ENCODE data around the gene REEP1.

Gene REEP1

DNA sequence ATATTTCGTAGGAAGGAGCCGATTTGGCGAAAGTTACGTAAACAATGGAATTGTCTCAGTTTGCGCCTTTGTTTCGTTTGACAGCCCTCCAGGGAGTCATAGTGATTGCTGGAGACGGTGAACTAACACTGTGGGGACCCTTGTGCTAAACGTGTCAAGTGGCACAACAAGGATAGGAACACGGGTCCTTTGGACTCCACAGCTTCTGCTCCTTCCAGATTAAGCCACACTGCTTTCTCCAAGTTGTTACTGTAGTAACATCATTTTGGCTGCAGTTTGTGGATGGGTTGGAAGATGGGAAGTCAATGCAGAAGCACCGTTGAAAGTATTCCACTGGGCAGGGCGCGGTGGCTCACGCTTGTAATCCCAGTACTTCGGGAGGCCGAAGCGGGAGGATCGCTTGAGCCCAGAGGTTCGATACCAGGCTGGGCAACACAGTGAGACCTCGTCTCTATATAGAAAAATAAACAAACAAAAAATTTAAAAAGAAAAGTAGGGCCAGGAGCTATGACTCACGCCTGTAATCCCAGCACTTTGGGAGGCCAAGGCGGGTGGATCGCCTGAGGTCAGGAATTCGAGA, 141.5 kb downstream of the REEP1 start:
- no peak for DNase-seq (ENCODE audit: low spot score)
- TF ChIP-seq, protein P1, sequence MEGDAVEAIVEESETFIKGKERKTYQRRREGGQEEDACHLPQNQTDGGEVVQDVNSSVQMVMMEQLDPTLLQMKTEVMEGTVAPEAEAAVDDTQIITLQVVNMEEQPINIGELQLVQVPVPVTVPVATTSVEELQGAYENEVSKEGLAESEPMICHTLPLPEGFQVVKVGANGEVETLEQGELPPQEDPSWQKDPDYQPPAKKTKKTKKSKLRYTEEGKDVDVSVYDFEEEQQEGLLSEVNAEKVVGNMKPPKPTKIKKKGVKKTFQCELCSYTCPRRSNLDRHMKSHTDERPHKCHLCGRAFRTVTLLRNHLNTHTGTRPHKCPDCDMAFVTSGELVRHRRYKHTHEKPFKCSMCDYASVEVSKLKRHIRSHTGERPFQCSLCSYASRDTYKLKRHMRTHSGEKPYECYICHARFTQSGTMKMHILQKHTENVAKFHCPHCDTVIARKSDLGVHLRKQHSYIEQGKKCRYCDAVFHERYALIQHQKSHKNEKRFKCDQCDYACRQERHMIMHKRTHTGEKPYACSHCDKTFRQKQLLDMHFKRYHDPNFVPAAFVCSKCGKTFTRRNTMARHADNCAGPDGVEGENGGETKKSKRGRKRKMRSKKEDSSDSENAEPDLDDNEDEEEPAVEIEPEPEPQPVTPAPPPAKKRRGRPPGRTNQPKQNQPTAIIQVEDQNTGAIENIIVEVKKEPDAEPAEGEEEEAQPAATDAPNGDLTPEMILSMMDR (IDR thresholded peaks at IDR 0.05; ENCODE audit: borderline replicate concordance, control extremely low read depth, extremely low read depth, insufficient read depth, missing control alignments) = no peak
- in situ Hi-C loops (cut with MboI; ENCODE audit: low sequenced_read_pairs, unreplicated experiment) = loop anchor here (10.0 kb wide), 1 partner anchor 449 kb away; no protein-coding TSS in a partner anchor

DNA sequence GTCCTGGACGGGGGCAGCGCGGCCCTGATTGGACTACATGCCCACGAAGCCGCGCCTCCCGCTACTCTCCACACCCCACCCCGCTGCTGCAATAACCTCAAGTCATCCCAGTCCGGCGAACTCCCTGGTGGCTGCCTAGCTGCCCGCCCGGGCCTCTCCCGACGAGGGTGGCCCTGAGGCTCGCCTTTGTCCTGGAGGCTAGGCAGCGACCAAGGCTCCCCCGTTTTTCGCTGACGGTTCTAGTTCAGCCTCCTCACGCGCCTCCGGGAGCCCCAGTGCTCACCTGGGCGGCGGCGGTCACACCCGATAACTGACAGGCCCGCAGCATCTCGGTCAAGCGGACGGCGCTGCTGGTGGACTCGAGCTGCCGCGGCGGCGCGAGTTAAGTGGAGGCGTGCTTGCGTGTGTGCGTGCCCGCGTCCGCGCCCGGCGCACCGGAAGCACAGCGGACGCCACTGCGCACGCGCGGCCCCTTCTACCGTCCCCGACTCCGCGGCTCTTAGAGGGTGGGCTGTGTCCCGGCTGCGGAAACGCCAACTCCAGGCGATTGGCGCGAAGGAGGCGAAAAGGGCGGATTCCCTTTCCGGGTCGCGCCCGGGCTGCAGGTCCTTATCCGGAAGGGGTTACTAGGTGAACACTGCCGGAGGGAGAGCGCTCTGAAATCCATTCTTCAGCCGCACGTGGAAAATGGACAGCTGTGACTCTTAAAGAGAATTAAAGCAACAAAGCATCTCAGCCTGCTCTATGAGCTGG, 142.2 kb downstream of the REEP1 start, which contains the start of gene IMMT:
Gene IMMT (minus strand): TSS at position 408 of the 753 bp plus-strand sequence. CDS start 80 bp downstream, at position 328.
- in situ Hi-C loops (cut with MboI; ENCODE audit: low sequenced_read_pairs, unreplicated experiment) = loop anchor here (10.0 kb wide), 1 partner anchor 450 kb away; no protein-coding TSS in a partner anchor
- TF ChIP-seq, protein P1 (IDR thresholded peaks at IDR 0.05; ENCODE audit: borderline replicate concordance, control extremely low read depth, extremely low read depth, insufficient read depth, missing control alignments) = no peak
- DNase-seq (ENCODE audit: low spot score) = peak; percentile 95

DNA sequence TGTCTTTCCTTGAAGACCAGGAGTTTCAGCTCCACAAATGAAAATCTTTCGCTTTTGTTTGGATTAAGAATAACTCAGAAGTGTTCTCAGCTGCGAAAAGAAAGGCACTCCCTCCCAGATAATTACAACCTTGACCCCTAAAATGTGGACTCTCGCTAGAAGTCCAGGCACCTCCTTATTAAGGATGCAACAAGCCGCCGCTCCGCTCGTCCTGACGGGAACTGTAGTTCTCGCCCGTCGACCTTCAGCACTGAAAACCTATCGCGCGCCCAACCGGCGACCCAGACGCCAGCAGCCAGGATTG, 142.7 kb downstream of the REEP1 start:
- TF ChIP-seq, protein P1 (IDR thresholded peaks at IDR 0.05; ENCODE audit: borderline replicate concordance, control extremely low read depth, extremely low read depth, insufficient read depth, missing control alignments) = no peak
- in situ Hi-C loops (cut with MboI; ENCODE audit: low sequenced_read_pairs, unreplicated experiment) = loop anchor here (10.0 kb wide), 1 partner anchor 450 kb away; no protein-coding TSS in a partner anchor
- DNase-seq (ENCODE audit: low spot score) = no peak

DNA sequence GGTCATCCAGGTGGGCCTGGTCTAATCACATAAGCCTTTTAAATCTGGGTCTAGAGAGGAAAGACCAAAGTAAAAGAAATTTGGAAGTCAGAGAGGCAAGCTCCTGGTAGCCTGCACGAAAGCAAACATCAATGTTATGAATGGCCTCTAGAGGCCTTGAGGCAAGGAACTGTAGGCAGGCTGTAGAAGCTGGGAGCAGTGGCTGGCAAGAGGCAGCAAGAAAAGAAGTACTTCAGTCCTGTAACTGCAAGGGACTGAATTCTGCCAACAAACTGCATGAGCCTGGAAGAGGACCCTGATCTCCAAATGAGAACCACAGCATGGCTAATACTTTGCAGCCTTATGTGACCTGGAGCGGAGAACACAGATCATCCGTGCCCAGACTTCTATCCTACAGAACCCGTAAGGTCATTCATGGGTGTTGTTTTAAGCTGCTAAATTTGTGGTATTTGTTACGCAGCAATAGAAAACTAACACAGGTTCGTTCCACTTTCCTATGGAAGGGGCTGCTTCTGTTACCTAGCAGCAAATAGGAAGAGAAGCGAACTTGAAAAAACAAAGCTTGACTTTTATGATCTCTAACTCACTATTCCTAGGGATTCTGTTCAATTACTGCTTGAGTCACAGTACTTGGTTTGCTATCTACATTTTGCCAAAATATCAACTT, 143.4 kb downstream of the REEP1 start:
- in situ Hi-C loops (cut with MboI; ENCODE audit: low sequenced_read_pairs, unreplicated experiment) = loop anchor here (10.0 kb wide), 1 partner anchor 451 kb away; no protein-coding TSS in a partner anchor
- DNase-seq (ENCODE audit: low spot score) = no peak
- TF ChIP-seq, protein P1 (IDR thresholded peaks at IDR 0.05; ENCODE audit: borderline replicate concordance, control extremely low read depth, extremely low read depth, insufficient read depth, missing control alignments) = no peak

DNA sequence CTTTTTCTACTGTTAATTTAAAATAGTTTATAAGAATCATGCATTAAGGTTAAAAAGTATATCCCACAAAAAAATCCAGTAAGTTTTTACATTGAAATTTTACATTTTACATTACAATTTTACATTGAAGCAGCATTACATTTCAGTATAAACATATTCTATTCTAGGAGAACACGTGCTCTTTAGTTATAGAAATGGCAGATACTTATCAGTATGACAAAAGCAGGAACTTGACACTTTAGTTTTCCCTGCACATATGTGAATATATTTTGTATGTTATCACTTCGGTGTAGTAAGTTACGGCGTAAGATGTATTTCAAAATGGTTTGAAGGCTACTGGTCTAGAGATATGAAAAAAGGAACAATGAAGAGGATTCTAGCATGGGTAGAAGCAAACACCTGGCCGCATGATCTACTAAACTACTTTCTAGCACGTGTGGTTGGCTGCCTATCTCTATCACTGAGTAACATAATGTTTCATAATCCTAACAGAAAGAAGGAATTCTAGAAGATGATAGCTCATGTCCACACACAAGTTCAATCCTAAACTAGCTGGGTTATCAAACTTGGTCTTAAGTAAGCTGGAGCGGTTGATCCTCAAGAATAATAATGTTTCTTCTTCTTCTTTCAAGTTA, 147.5 kb downstream of the REEP1 start:
- no peak for DNase-seq (ENCODE audit: low spot score)
- in situ Hi-C loops (cut with MboI; ENCODE audit: low sequenced_read_pairs, unreplicated experiment) = loop anchor here (10.0 kb wide), 1 partner anchor 455 kb away; no protein-coding TSS in a partner anchor
- TF ChIP-seq, protein P1 (IDR thresholded peaks at IDR 0.05; ENCODE audit: borderline replicate concordance, control extremely low read depth, extremely low read depth, insufficient read depth, missing control alignments) = no peak

DNA sequence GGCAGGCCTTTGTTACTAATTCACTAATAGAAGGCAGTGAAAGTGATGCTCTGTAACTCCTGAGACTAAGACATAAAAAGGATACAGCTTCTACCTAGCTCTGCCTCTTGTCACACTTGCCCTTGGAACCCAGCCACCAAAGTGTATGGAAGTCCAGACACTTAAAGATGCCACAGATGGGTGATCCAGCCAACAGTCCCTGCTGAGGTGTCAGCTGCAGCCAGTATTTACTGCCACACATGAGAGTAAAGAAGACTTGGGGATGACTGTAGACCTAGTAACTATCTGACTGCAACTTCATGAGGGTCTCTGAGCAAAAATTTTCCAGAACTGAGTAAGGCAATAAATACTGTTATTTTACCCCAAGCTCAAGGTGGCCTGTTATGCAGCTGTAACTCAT, 151.0 kb downstream of the REEP1 start:
- TF ChIP-seq, protein P1 (IDR thresholded peaks at IDR 0.05; ENCODE audit: borderline replicate concordance, control extremely low read depth, extremely low read depth, insufficient read depth, missing control alignments) = no peak
- no peak for DNase-seq (ENCODE audit: low spot score)
- in situ Hi-C loops (cut with MboI; ENCODE audit: low sequenced_read_pairs, unreplicated experiment) = no loop called here

All from GM13976 (cell line).